Prostate gland (tissue), 2 donors: Measurements from ENCODE around the gene SKIC8. TPM values are rescaled to one million over a fixed set of nuclear protein-coding genes. Genes with fewer than 3 reads are reported as not detected.

Experiments used
- DNase-seq: peaks from one replicate; pipeline ENCODE4 v3.0.0-alpha.2; 2019; ENCODE audit warnings: low spot score
- H3K27ac ChIP-seq, 2 donors: fragments of 200-600 bp; sonication (generic); 2 replicates each; pipeline ENCODE4 v1.5.1; 2017 to 2019
- H3K27me3 ChIP-seq: fragments of 200-600 bp; sonication (generic); replicated peaks from 2 replicates; pipeline ENCODE4 v1.5.1; 2019; ENCODE audit not compliant: insufficient read depth
- H3K36me3 ChIP-seq, 2 donors: fragments of 200-600 bp; sonication (generic); 1 replicate in 1 of 2; 2 replicates in 1 of 2; pipeline versions ENCODE4 v1.5.1 to v1.8.1; 2017 to 2019
- H3K4me1 ChIP-seq: fragments of 200-600 bp; sonication (generic); replicated peaks from 2 replicates; pipeline ENCODE4 v1.5.1; 2019
- H3K4me3 ChIP-seq, 2 donors: fragments of 200-600 bp; sonication (generic); 2 replicates each; pipeline ENCODE4 v1.5.1; 2017 to 2019
- H3K9me3 ChIP-seq: fragments of 200-600 bp; sonication (generic); 2 replicates; pipeline ENCODE4 v1.5.1; 2017
- CTCF ChIP-seq, 4 experiments: fragments of 200-600 bp in 2 of 4; fragments of 450-650 bp in 2 of 4; sonication (generic) in 2 of 4; IDR thresholded peaks; 1 replicate in 3 of 4; 2 replicates in 1 of 4; pipeline ENCODE4 v1.5.1; 2016 to 2019; ENCODE audit warnings: antibody characterized with exemption in 4 of 4, mild to moderate bottlenecking in 2 of 4, moderate library complexity in 2 of 4
- POLR2A ChIP-seq: fragments of 450-650 bp; IDR thresholded peaks from one replicate; pipeline ENCODE4 v1.6.1; 2016; ENCODE audit warnings: antibody characterized with exemption, mild to moderate bottlenecking
- POLR2AphosphoS5 ChIP-seq: sonication (generic); formaldehyde crosslinking; IDR thresholded peaks from one replicate; pipeline ENCODE4 v1.6.1; 2017; ENCODE audit warnings: antibody characterized with exemption
- WGBS: methylation state at CpG from one replicate; pipeline ENCODE4 v1.1.5; 2018; 5-methylcytosine and 5-hydroxymethylcytosine counted together
- intact Hi-C: fragments of 100-400 bp; cut with DNase I; formaldehyde crosslinking; loops from one replicate; pipeline ENCODE4 v1.14.2; 2022
- total RNA-seq, 2 donors: library from RNA; depleted of rRNA; stranded (reverse); fragments of >200 nt; gene quantifications; one replicate each; pipeline ENCODE4 v1.1.0, GENCODE V29; 2016

SKIC8 gene
- total RNA-seq, 2 donors from 2014 or later: 58.1 to 109 TPM

GRCh38 chr15:78264304-78265136, 34.9 kb downstream of the SKIC8 start, which contains the start of gene DNAJA4:
TSS of gene DNAJA4 (plus strand) at chr15:78264562. CDS start at chr15:78264764, 202 bp downstream.
- DNase-seq: peak; percentile 34
- intact Hi-C loops: no loop called here
- H3K27ac ChIP-seq: peak within 1 kb of the TSS; percentile 90 to 93
- no peaks in the 10 kb centered on the region for H3K27me3 ChIP-seq
- no peaks in the 10 kb centered on the region for H3K9me3 ChIP-seq
- H3K4me1 ChIP-seq: peaks cover 3% of the 10 kb centered on the region
- WGBS: 2% methylated on average over 40 of the region's 107 CpGs
- TF ChIP-seq POLR2AphosphoS5: peak; percentile 23
- peak in 2 of 4 experiments; percentile 25 for TF ChIP-seq CTCF (IDR thresholded peaks at IDR 0.05)
- peak; percentile 33 for TF ChIP-seq POLR2A
- H3K36me3 ChIP-seq: no peaks in the 10 kb centered on the region
- peak within 1 kb of the TSS; percentile 57 to 60 for H3K4me3 ChIP-seq

GRCh38 chr15:78263907-78264303, 35.5 kb downstream of the SKIC8 start:
- TF ChIP-seq POLR2A (no peak), CTCF (IDR thresholded peaks at IDR 0.05) (no peak), POLR2AphosphoS5 (no peak)
- Histone ChIP-seq H3K27me3 (no peaks in the 10 kb centered on the region), H3K4me1 (peaks cover 3% of the 10 kb centered on the region), H3K9me3 (no peaks in the 10 kb centered on the region), H3K27ac (peak overlapping the region; percentile 90 to 93), H3K4me3 (peak overlapping the region; percentile 57 to 60), H3K36me3 (no peaks in the 10 kb centered on the region)
- no peak for DNase-seq
- intact Hi-C loops: no loop called here
- 80% methylated on average over 23 of the region's 23 CpGs for WGBS

GRCh38 chr15:78263351-78263781, 36.0 kb downstream of the SKIC8 start:
- Histone ChIP-seq H3K27ac (peak overlapping the region in 1 of 2 donors; percentile 90), H3K4me1 (peaks cover 3% of the 10 kb centered on the region), H3K4me3 (no peak overlapping the region), H3K36me3 (no peaks in the 10 kb centered on the region), H3K27me3 (no peaks in the 10 kb centered on the region), H3K9me3 (no peaks in the 10 kb centered on the region)
- intact Hi-C loops: no loop called here
- no peak for DNase-seq
- TF ChIP-seq POLR2AphosphoS5 (no peak), POLR2A (no peak), CTCF (IDR thresholded peaks at IDR 0.05) (no peak)
- 93% methylated on average over 7 of the region's 7 CpGs for WGBS

GRCh38 chr15:78261062-78261461, 38.3 kb downstream of the SKIC8 start:
- TF ChIP-seq POLR2AphosphoS5 (no peak), CTCF (IDR thresholded peaks at IDR 0.05) (no peak), POLR2A (no peak)

More at GRCh38 chr15:78261062-78261461, 38.3 kb downstream of the SKIC8 start:
- no peaks in the 10 kb centered on the region for H3K4me1 ChIP-seq
- H3K9me3 ChIP-seq: no peaks in the 10 kb centered on the region
- intact Hi-C loops: no loop called here
- WGBS: 54% methylated on average over 3 of the region's 3 CpGs
- peak overlapping the region; percentile 10 to 26 for H3K27ac ChIP-seq
- H3K36me3 ChIP-seq: no peaks in the 10 kb centered on the region
- no peaks in the 10 kb centered on the region for H3K27me3 ChIP-seq
- H3K4me3 ChIP-seq: no peak overlapping the region
- DNase-seq: no peak
